Fibroblast of lung (primary cell): ENCODE data around the gene ATP8A1. TPM values are rescaled to one million over a fixed set of nuclear protein-coding genes. Genes with fewer than 3 reads are reported as not detected.
"Not testable (repeated sequence)": the region's sequence is repeated elsewhere in the genome, so short reads cannot be mapped to it uniquely, and the experiment has no call there.

ENCODE experiments used
- DNase-seq, 2 donors: peaks; one replicate each; pipeline versions ENCODE4 v3.0.0 to v3.0.0-alpha.2; 2010; ENCODE audit warnings: low read depth in 2 of 2
- H2AFZ ChIP-seq: 2 replicates; pipeline ENCODE4 v1.5.1; 2012; ENCODE audit warnings: low read length, control low read depth, inconsistent platforms
- H3K27ac ChIP-seq: 2 replicates; pipeline ENCODE4 v1.5.1; 2011; ENCODE audit warnings: low read length, control low read depth; ENCODE audit not compliant: insufficient read depth
- H3K27me3 ChIP-seq: 2 replicates; pipeline ENCODE4 v1.5.1; 2011; ENCODE audit warnings: mild to moderate bottlenecking, low read length; ENCODE audit not compliant: control insufficient read depth, insufficient read depth
- H3K36me3 ChIP-seq: 2 replicates; pipeline ENCODE4 v1.5.1; 2011; ENCODE audit warnings: low read length; ENCODE audit not compliant: control insufficient read depth, insufficient read depth
- H3K4me1 ChIP-seq: 2 replicates; pipeline ENCODE4 v1.5.1; 2011; ENCODE audit warnings: low read length; ENCODE audit not compliant: control insufficient read depth, insufficient read depth; ENCODE audit errors: extremely low read depth
- H3K4me2 ChIP-seq: 2 replicates; pipeline ENCODE4 v1.5.1; 2011; ENCODE audit warnings: low read length, control low read depth; ENCODE audit not compliant: insufficient read depth; ENCODE audit errors: extremely low read depth
- H3K4me3 ChIP-seq, 4 experiments: fragments of 200-600 bp in 1 of 4; sonication (generic) in 1 of 4; replicated peaks in 1 of 4; 2 replicates each; pipeline ENCODE4 v1.5.1; 2011 to 2016; ENCODE audit warnings: low read length in 4 of 4, low read depth in 3 of 4, mild to moderate bottlenecking in 3 of 4, control low read depth in 2 of 4, inconsistent platforms in 1 of 4, mixed read lengths in 1 of 4; ENCODE audit not compliant: insufficient read depth in 1 of 4; ENCODE audit errors: control extremely low read depth in 1 of 4
- H3K79me2 ChIP-seq: 2 replicates; pipeline ENCODE4 v1.5.1; 2012; ENCODE audit warnings: mild to moderate bottlenecking, low read length, inconsistent platforms; ENCODE audit not compliant: control insufficient read depth, insufficient read depth
- H3K9ac ChIP-seq: 2 replicates; pipeline ENCODE4 v1.5.1; 2011; ENCODE audit warnings: mild to moderate bottlenecking, low read length, control low read depth; ENCODE audit not compliant: insufficient read depth
- H3K9me3 ChIP-seq: 2 replicates; pipeline ENCODE4 v1.5.1; 2012; ENCODE audit warnings: low read depth, low read length; ENCODE audit not compliant: control insufficient read depth, insufficient read depth
- H4K20me1 ChIP-seq: 2 replicates; pipeline ENCODE4 v1.5.1; 2011; ENCODE audit warnings: low read length; ENCODE audit not compliant: control insufficient read depth, insufficient read depth; ENCODE audit errors: extremely low read depth
- CTCF ChIP-seq, 2 donors: IDR thresholded peaks in 1 of 2; conservative IDR thresholded peaks in 1 of 2; 1 replicate in 1 of 2; 2 replicates in 1 of 2; pipeline ENCODE4 v1.5.1; 2011 to 2012; ENCODE audit warnings: low read length in 2 of 2, control low read depth in 1 of 2, inconsistent platforms in 1 of 2, low read depth in 1 of 2, mild to moderate bottlenecking in 1 of 2
- EZH2 ChIP-seq: IDR thresholded peaks from 2 replicates; pipeline ENCODE4 v1.5.1; 2012; ENCODE audit warnings: low read length, control low read depth, mild to moderate bottlenecking; ENCODE audit errors: missing control alignments
- polyA plus RNA-seq, 2 donors: library from polyadenylated mRNA; depleted of rRNA in 1 of 2; stranded (reverse) in 1 of 2; unstranded in 1 of 2; fragments of >200 nt; gene quantifications; 2 replicates each; pipeline ENCODE4 v1.2.1, GENCODE V29; 2011 to 2012; ENCODE audit warnings: missing spikeins in 1 of 2
- total RNA-seq: library from RNA; depleted of rRNA; stranded (reverse); fragments of >200 nt; gene quantifications from 2 replicates; pipeline ENCODE4 v1.2.1, GENCODE V29; 2014

Gene ATP8A1
- total and polyA plus RNA-seq, 2 donors (not counting 1 experiment from before 2014, with no cell fraction given) = 0.36 to 4.8 TPM

GRCh38 chr4:42702895-42703294 is 46.0 kb upstream of the ATP8A1 start:
- H3K4me1 ChIP-seq = no peaks in the 10 kb centered on the region
- DNase-seq = no peak
- H3K36me3 ChIP-seq = no peaks in the 10 kb centered on the region
- no peaks in the 10 kb centered on the region for H3K9me3 ChIP-seq
- H3K9ac ChIP-seq = no peak overlapping the region
- no peak for TF ChIP-seq EZH2
- TF ChIP-seq CTCF (conservative IDR thresholded peaks at IDR 0.05 in 1 of 2, IDR thresholded peaks at IDR 0.05 in 1 of 2; ENCODE audit: low read depth in 1 of 2, low read length in 2 of 2) = no peak
- H2AFZ ChIP-seq = no peak overlapping the region
- no peaks in the 10 kb centered on the region for H3K27me3 ChIP-seq
- no peak overlapping the region for H3K4me2 ChIP-seq
- H3K27ac ChIP-seq = no peak overlapping the region
- H4K20me1 ChIP-seq = no peaks in the 10 kb centered on the region
- H3K79me2 ChIP-seq = no peaks in the 10 kb centered on the region
- no peak overlapping the region for H3K4me3 ChIP-seq

GRCh38 chr4:42701780-42702179 is 44.9 kb upstream of the ATP8A1 start:
- not testable (repeated sequence) for H3K9me3 ChIP-seq, H3K36me3 ChIP-seq, H3K79me2 ChIP-seq, H3K4me1 ChIP-seq, H2AFZ ChIP-seq, H4K20me1 ChIP-seq, H3K27ac ChIP-seq, DNase-seq, H3K4me3 ChIP-seq, H3K4me2 ChIP-seq, H3K27me3 ChIP-seq, H3K9ac ChIP-seq

- H3K36me3 ChIP-seq = no peaks in the 10 kb centered on the region
- H3K9ac ChIP-seq = no peak overlapping the region
- H3K27me3 ChIP-seq = no peaks in the 10 kb centered on the region
- H3K4me1 ChIP-seq = no peaks in the 10 kb centered on the region
- no peaks in the 10 kb centered on the region for H3K9me3 ChIP-seq
- no peak for TF ChIP-seq CTCF (conservative IDR thresholded peaks at IDR 0.05 in 1 of 2, IDR thresholded peaks at IDR 0.05 in 1 of 2; ENCODE audit: low read depth in 1 of 2, low read length in 2 of 2)
- no peak for TF ChIP-seq EZH2
- no peaks in the 10 kb centered on the region for H4K20me1 ChIP-seq
- H3K4me2 ChIP-seq = no peak overlapping the region
- H3K27ac ChIP-seq = no peak overlapping the region
- no peak overlapping the region for H3K4me3 ChIP-seq
- no peaks in the 10 kb centered on the region for H3K79me2 ChIP-seq
- DNase-seq = no peak
- H2AFZ ChIP-seq = no peak overlapping the region
Observed at GRCh38 chr4:42690537-42690936, 33.6 kb upstream of the ATP8A1 start.

- H2AFZ ChIP-seq = no peak overlapping the region
- H3K27me3 ChIP-seq = no peaks in the 10 kb centered on the region
- H3K27ac ChIP-seq = no peak overlapping the region
- H3K4me3 ChIP-seq = no peak overlapping the region
- no peaks in the 10 kb centered on the region for H4K20me1 ChIP-seq
- H3K79me2 ChIP-seq = no peaks in the 10 kb centered on the region
- no peak for DNase-seq
- no peak overlapping the region for H3K4me2 ChIP-seq
- TF ChIP-seq EZH2 (no peak), CTCF (conservative IDR thresholded peaks at IDR 0.05 in 1 of 2, IDR thresholded peaks at IDR 0.05 in 1 of 2; ENCODE audit: low read depth in 1 of 2, low read length in 2 of 2) (no peak)
- H3K36me3 ChIP-seq = no peaks in the 10 kb centered on the region
- no peaks in the 10 kb centered on the region for H3K4me1 ChIP-seq
- no peak overlapping the region for H3K9ac ChIP-seq
- H3K9me3 ChIP-seq = no peaks in the 10 kb centered on the region
Observed at GRCh38 chr4:42683393-42683792, 26.5 kb upstream of the ATP8A1 start.
